Islet precursor cell (in vitro differentiated cells): ENCODE data around the gene NUTF2.
A peak's percentile ranks its signal among the peaks of the same experiment; 100 is the strongest.

Experiments
- DNase-seq: peaks from one replicate; pipeline ENCODE4 v3.0.0-alpha.2; 2018

The NUTF2 gene

GRCh38 chr16:67865318-67865717 is 18.6 kb downstream of the NUTF2 start:
- DNase-seq, result no peak

DNA sequence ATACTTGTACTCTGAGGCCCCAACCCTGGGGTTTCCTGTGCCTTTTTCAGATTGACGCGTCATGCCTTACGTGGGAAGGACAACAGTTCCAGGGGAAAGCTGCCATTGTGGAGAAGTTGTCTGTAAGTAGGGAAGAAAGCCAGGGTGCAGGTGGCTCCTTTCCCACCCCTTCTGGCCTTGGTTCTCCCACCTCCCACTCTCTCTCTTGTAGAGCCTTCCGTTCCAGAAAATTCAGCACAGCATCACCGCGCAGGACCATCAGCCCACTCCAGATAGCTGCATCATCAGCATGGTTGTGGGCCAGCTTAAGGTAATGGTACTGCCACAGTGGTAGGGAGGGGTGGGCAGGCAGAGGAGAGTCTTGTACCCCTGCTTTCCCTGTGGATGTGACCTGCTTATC is 21.6 kb downstream of the NUTF2 start:
- no peak for DNase-seq

DNA sequence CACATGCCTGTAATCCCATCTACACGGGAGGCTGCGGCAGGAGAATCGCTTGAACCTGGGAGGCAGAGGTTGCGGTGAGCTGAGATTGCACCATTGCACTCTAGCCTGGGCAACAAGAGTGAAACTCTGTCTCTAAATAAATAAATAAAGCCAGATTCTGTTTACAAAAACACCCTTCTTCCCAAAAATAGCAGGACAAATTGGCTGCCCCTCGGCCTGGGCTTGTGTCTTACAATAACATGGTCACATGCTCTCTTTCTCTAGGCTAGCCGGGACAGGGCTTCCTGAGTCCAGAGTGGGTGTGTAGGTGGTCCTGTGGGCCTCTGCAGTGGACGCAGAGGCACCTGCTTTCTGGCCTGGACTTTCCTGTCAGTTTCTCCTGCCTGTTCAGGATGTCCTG is 22.9 kb downstream of the NUTF2 start:
- no peak for DNase-seq

DNA sequence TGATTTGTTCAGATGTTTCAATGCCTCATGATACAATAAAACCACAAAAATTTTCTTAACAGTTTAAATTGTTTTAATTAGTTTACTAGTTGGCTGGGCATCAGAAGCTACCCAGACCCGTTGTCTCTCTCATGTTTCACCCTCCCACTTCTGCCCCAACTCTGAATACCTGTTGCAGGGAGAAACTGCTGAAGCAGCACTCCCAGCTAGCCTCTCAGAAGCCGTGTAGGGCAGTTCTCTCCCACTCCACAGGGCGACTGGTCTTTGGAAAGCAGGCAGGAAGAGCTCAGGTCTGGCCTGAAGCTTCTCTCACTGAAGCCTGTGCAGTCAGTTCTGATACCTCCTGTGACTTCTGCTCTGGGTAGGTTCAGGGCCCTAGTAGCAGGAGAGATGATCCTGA is 24.5 kb downstream of the NUTF2 start:
- no peak for DNase-seq

- no peak for DNase-seq
Measured at GRCh38 chr16:67872131-67872630, 25.4 kb downstream of the NUTF2 start.

DNA sequence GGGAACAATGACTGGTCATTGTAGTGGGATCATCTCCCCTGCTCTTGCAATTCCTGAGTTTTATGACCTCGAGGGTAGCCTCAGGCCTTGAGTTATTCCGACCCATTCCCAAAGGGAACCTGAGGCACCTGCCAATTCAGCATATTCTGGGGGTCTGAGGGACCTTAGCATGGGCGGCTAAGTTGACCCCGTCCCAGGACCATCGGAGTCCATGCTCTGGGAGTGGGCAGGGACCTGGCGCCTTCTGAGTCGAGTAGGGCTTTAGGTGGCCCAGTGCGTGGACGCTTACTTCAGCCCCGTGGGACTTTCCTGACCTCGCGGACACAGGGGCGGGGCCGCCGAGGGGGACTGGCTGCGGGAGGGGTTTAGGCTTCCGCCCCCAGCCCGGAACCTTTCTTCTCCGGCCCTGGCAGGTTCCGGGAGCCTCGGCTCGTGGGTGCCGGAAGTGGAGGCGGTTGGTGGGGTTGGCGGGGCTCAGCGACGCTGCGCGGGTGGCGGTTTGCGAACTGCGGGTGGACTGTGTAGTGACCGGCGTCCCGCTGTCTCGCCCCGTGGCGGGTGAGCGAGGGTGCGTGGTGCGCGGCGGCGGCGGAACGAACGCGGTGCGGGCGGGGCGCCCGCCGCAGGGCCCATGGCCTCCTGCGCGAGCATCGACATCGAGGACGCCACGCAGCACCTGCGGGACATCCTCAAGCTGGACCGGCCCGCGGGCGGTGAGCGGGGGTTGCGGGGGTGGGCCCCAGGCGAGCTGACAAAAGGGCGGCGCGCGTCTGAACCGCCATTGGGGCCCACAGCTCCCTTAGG is 26.1 kb downstream of the NUTF2 start, which contains the start of gene EDC4:
EDC4 (plus strand) TSS at position 422 of the 804 bp plus-strand sequence; CDS start at position 632, 210 bp downstream.
- DNase-seq, result peak; percentile 89

GRCh38 chr16:67873435-67874370 is 27.0 kb downstream of the NUTF2 start:
- DNase-seq, result no peak

GRCh38 chr16:67874372-67874771 is 27.6 kb downstream of the NUTF2 start:
- DNase-seq, result no peak

GRCh38 chr16:67877064-67877463 is 30.3 kb downstream of the NUTF2 start:
- DNase-seq, result no peak

DNA sequence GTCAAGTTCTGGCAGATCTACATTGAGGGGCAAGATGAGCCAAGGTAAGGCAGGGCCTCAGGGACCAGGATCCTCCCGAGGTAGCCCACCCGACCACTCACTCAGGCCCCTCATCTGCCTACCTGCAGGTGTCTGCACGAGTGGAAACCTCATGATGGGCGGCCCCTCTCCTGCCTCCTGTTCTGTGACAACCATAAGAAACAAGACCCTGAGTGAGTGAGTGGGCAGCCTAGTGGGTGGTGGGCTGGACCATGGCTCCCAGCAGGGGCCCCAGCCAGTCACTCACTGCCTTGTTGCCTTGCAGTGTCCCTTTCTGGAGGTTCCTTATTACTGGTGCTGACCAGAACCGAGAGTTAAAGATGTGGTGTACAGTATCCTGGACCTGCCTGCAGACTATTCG is 31.5 kb downstream of the NUTF2 start:
- DNase-seq, result no peak

DNA sequence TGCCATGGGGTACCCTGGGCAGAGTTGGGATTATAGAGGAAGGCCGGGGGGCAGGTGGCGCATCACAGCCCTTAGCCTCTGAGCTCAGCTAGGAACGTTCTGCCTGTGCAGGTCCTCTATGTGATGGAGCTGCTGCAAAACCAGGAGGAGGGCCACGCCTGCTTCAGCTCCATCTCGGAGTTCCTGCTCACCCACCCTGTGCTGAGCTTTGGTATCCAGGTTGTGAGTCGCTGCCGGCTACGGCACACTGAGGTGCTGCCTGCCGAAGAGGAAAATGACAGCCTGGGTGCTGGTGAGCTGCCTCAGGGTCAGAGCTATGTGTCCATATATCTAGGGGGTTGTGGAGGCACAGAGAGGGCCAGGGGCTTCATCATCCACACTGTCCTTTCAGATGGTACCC is 32.1 kb downstream of the NUTF2 start:
- no peak for DNase-seq

DNA sequence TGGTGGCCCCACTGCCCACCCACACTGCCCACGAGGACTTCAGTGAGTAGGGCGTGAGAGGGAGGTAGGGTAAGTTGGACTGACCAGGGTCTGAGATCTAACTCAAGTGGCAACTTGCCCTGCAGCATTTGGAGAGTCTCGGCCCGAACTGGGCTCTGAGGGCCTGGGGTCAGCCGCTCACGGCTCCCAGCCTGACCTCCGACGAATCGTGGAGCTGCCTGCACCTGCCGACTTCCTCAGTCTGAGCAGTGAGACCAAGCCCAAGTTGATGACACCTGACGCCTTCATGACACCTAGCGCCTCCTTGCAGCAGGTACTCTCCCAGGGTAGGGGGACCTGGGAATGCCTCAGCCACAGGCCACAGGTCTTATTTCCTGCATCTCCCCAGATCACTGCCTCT is 32.7 kb downstream of the NUTF2 start:
- no peak for DNase-seq

- no peak for DNase-seq
Measured at GRCh38 chr16:67879936-67880335, 33.2 kb downstream of the NUTF2 start.

- DNase-seq, result no peak
Measured at GRCh38 chr16:67880584-67880983, 33.9 kb downstream of the NUTF2 start.

GRCh38 chr16:67881621-67882161 is 35.0 kb downstream of the NUTF2 start:
- no peak for DNase-seq

GRCh38 chr16:67882374-67883145 is 35.8 kb downstream of the NUTF2 start:
- no peak for DNase-seq

GRCh38 chr16:67883146-67883871 is 36.6 kb downstream of the NUTF2 start:
- peak; percentile 77 for DNase-seq

GRCh38 chr16:67883872-67884261 is 37.1 kb downstream of the NUTF2 start:
- DNase-seq, result peak; percentile 79

GRCh38 chr16:67884684-67885083 is 38.0 kb downstream of the NUTF2 start, which contains the start of gene NRN1L:
Gene NRN1L (plus strand): TSS chr16:67884885. CDS start chr16:67884904, 19 bp downstream.
- DNase-seq, result peak; percentile 96

DNA sequence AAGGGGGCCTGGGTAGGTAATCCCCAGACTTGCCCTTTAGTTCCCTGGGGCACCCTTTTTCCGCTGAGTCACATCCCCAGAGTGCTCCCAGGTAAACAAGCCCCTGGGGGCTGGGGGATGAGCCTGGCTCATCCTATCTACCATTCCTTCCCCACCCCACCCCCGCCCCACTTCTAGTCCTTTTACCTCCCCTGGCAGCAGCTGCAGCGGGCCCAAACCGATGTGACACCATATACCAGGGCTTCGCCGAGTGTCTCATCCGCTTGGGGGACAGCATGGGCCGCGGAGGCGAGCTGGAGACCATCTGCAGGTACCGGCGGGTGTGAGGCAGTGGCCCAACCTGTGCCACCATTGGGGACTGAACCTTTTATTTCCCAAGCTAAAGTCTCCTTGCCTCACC is 38.8 kb downstream of the NUTF2 start:
- DNase-seq, result no peak

- no peak for DNase-seq
Measured at GRCh38 chr16:67885976-67886375, 39.2 kb downstream of the NUTF2 start.

- no peak for DNase-seq
Measured at GRCh38 chr16:67886387-67886786, 39.7 kb downstream of the NUTF2 start.
